HG03575 (cell line): ENCODE data around the gene POFUT2.

Source experiments
- ATAC-seq: cut with Tn5 transposase; IDR thresholded peaks from one replicate; pipeline ENCODE4 v1.9.1; 2021; ENCODE audit not compliant: unreplicated experiment, insufficient number of reproducible peaks, low FRiP score; ENCODE audit errors: extremely low read depth

POFUT2 gene

GRCh38 chr21:45290948-45291612, 3.4 kb upstream of the POFUT2 start:
- ATAC-seq: no peak

GRCh38 chr21:45289655-45290515, 2.2 kb upstream of the POFUT2 start:
- no peak for ATAC-seq

DNA sequence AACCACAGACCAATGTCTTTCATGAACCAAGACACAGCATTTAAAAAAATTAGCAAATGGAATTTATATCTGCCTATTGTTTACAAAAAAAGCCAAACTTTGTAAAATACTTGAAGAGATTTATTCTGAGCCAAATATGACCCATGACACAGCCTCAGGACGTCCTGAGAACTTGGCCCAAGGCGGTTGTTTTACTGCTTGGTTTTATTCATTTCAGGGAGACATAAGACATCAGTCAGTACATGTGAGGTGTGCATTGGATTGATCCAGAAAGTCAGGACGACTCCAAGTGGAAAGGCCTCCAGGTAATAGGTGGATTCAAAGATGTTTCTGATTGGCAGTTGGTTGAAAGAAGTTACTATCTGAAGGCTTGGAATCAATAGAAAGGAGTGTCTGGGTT, 1.4 kb upstream of the POFUT2 start:
- no peak for ATAC-seq

DNA sequence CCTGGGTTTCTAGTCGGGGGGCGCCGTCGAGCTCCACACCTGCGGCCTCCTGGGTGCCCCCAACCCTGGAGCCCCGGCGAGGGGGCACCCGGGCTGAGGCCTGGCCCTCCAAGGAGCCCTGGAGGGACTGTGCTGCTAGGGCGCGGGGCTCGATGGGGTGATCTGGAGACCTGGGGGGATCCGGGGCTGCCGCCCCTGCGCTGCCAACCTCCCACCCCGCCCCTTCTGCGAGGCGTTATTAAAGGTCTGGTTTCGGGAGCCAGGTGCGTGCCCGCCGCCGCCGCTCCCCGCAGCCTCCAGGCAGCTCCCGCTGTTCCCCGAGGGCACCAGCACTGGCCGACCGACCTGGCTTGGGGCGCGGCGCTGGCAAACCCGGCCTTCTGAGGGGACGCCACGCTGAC, 746 bp upstream of the POFUT2 start:
- ATAC-seq: no peak

DNA sequence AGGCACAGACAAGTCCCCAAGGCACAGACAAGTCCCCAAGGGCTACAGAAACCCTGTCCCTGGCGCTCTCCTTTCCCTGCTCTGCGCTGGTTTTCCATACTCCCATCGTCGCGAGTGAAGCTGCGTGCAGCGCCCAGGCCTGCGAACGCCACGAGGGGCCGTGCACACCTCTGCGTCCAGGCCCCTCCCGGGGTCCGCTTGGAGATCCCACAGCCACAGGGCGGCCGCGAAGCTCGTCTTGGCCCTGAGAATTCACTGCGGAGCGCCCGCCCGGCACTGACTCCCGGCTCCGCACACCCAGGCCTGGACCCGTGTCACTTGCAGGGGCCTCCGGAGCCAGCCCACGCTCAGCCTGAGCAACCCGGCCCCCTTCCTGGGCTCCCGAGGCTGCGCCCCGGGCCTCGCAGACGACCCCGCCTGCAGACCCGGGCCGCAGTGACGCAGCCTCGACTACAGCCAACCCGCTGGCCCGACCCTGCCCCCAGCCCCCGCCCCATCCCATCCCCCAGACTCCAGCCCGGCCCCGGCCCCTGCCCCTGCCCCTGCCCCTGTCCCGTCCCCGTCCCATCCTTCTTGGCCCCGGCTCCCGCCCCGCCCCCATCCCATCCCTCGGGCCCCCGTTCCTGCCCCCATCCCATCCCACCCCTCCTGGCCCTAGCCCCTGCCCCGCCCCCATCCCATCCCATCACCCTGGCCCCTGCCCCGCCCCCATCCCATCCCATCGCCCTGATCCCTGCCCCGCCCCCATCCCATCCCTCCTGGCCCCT, 841 bp downstream of the POFUT2 start:
- no peak for ATAC-seq

DNA sequence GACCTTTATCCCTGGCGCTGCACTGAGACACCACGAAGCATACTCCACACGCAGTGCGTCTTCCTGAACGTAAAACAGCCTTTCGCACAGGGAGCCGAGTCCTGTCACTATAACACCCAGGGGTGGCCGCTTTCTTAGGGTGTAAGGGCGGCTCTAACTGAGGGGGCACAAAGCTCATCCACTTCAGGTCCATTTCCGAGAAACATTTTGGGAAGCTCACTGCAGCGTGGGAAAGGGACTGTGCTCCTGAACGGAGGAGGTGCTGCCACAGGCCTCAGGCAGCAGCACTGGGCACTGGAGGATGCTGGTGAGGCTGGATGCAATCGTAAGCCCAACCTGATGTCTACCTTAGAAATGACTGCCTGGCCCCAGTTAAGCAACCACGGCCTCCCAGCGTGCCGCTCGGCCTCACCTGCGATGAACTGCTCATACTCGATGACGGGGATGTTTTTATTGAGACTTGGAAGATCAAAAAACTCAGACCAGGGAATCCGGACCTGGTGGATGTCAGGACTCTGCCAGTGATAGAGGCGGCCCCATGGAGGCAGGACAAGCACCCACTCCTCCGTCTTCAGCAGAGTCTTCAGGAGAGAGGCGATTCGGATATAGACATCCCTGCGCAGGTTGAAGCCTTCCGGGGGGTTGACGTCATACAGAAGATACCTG, 2.3 kb downstream of the POFUT2 start:
- no peak for ATAC-seq

DNA sequence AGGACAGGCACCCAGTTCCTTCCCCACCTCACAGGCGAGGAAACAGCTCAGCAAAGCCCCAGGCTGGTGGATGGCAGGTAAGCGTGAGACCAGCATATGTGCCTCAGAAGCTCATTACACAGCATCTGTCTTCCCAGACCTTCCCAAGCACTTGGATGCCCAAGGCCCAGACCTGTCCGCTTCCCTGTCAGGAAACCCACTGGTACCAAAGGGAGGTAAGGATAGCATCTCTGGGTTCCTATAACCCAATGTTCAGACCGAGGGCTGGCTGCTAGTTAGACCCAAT, 3.3 kb downstream of the POFUT2 start:
- no peak for ATAC-seq

DNA sequence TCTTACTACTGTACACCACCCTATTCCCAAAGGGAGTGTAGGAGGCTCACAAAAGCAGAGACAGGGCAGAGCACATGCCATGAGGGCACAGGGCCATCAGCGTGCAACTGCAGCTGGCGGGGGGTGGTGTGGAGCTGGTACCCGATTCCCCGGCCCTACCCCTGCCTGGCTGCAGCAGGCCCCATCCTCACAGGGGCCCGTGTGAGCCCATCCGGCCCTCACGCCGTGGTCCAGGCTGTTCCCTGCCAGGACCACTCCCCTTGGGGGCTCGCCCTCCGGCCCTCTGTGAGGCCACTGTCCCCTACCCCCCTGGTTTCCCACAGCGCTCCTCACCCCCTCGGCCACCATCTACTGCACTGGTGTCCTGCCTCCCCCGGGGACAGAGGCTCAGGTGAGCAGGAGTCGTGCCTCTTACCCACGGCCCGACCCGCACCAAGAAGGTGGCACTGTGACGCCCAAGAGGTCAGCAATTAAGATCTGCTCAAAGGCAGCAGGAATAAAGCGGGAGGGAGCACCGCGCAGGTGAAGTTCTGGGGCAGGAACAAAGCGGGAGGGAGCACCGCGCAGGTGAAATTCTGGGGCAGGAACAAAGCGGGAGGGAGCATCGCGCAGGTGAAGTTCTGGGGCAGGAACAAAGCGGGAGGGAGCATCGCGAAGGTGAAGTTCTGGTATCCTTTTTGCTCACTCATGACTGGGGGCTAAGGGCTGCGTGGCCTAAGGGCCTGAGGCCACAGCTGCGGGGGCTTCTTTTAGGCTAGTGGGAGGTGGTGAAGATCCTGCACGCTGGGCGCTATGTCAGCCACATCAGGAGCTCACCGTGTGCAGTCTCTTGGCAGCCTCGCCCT, 3.9 kb downstream of the POFUT2 start:
- ATAC-seq: no peak

GRCh38 chr21:45283035-45283610, 4.6 kb downstream of the POFUT2 start:
- no peak for ATAC-seq

DNA sequence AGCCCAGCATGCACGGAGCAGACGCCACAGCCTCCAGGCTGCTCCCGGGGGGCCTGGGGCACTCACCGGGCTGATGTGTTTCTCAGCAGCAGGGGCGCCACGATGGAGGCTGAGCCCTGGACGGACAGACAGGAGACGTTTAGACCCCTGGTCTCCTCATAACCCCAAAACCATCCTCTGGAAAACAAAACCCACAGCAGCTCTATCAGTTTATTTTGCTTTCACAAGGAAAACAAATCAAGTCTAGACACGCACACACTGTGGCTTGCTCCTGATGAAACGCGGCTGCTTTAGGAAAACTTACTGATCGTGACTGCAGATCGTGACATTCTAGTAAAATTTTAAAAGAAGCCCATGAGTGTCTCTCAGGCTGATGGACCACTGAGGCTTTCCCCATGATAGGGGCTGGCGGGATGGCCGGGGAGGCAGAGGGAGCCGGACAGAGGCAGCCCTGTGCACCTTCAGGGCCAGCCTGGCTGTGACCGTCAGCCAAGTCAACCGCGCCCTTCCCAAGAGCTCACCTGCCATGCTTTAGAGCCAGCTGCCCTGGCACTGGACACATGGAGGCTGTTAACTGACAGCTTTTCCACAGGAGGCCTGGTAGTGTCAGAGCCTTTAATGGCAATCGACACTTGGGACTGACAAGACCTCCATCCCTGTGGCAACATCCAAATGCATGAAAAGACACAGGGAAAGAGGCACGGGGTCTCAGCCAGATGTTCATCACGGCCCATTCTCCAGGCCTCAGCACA, 5.2 kb downstream of the POFUT2 start:
- ATAC-seq: no peak

GRCh38 chr21:45281411-45282282, 6.0 kb downstream of the POFUT2 start:
- no peak for ATAC-seq

GRCh38 chr21:45280969-45281368, 6.7 kb downstream of the POFUT2 start:
- no peak for ATAC-seq

DNA sequence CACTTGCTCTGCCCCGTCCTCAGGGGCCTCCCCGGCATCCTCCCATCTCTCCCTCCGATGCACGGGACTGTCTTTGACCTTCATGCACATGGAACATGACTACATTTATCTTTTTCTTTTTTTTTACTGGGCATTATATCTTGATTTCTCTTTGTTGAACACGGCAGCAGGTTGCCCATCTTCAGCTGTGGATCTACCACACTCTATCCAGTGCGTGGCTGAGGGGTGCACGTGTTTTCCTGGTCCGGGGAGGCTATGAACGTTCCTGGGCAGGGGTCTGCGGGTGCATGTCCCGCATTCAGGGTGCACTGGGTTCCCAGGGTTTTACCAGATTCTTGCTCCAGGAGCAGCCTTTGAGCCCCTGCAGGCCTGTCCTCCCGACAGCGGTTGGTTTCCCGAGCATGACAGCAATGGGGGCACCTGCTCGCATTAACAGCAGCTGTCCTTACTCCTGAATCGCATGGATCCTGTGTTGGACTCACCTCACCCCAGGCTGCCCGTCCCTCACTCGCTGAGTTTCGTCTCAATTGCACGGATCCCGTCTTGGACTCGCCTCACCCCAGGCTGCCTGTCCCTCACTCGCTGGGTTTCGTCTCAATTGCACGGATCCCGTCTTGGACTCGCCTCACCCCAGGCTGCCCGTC, 7.4 kb downstream of the POFUT2 start:
- no peak for ATAC-seq

GRCh38 chr21:45279446-45280177, 8.1 kb downstream of the POFUT2 start:
- ATAC-seq: no peak

- ATAC-seq: no peak
Observed at GRCh38 chr21:45278156-45278911, 9.4 kb downstream of the POFUT2 start.
